H9 (cell line): ENCODE measurements around the gene C21orf58. TPM values are rescaled to one million over a fixed set of nuclear protein-coding genes. Genes with fewer than 3 reads are reported as not detected.

Source experiments
- DNase-seq: peaks from one replicate; pipeline ENCODE4 v3.0.0-alpha.2; 2017
- H2AFZ ChIP-seq: one replicate; pipeline ENCODE4 v1.6.1; 2013; ENCODE audit warnings: mild to moderate bottlenecking, low read length, control low read depth, moderate library complexity
- H2AK5ac ChIP-seq: 2 replicates; pipeline ENCODE4 v1.6.1; 2013; ENCODE audit warnings: low read length, control low read depth, mixed read lengths; ENCODE audit not compliant: insufficient read length
- H2BK120ac ChIP-seq: one replicate; pipeline ENCODE4 v1.6.1; 2013; ENCODE audit warnings: low read depth, mild to moderate bottlenecking, low read length, control low read depth, inconsistent platforms; ENCODE audit not compliant: poor library complexity, severe bottlenecking
- H2BK12ac ChIP-seq: 2 replicates; pipeline ENCODE4 v1.6.1; 2013; ENCODE audit warnings: low read length, control low read depth, mixed read lengths, low read depth; ENCODE audit not compliant: insufficient read length
- H2BK15ac ChIP-seq: 2 replicates; pipeline ENCODE4 v1.6.1; 2013; ENCODE audit warnings: low read depth, low read length, control low read depth
- H2BK20ac ChIP-seq: one replicate; pipeline ENCODE4 v1.6.1; 2013; ENCODE audit warnings: low read depth, mild to moderate bottlenecking, low read length, control low read depth, inconsistent platforms; ENCODE audit not compliant: poor library complexity, severe bottlenecking
- H2BK5ac ChIP-seq: 2 replicates; pipeline ENCODE4 v1.6.1; 2013; ENCODE audit warnings: low read length, control low read depth, mixed read lengths; ENCODE audit not compliant: insufficient read length
- H3K14ac ChIP-seq: 2 replicates; pipeline ENCODE4 v1.6.1; 2013; ENCODE audit warnings: low read length, control low read depth; ENCODE audit not compliant: insufficient read depth
- H3K18ac ChIP-seq: 2 replicates; pipeline ENCODE4 v1.6.1; 2013; ENCODE audit warnings: low read depth, mild to moderate bottlenecking, mixed read lengths, low read length, control low read depth; ENCODE audit not compliant: insufficient read length
- H3K23ac ChIP-seq: 2 replicates; pipeline ENCODE4 v1.6.1; 2013; ENCODE audit warnings: low read length, control low read depth, mixed read lengths, low read depth; ENCODE audit not compliant: insufficient read length
- H3K23me2 ChIP-seq: 2 replicates; pipeline ENCODE4 v1.6.1; 2013; ENCODE audit warnings: low read depth, mild to moderate bottlenecking, mixed read lengths, low read length, control low read depth; ENCODE audit not compliant: insufficient read length, poor library complexity, severe bottlenecking
- H3K27ac ChIP-seq: 2 replicates; pipeline ENCODE4 v1.5.1; 2013; ENCODE audit warnings: low read length, control low read depth, mixed read lengths, low read depth; ENCODE audit not compliant: insufficient read length
- H3K27me3 ChIP-seq: 2 replicates; pipeline ENCODE4 v1.6.1; 2013; ENCODE audit warnings: low read length, control low read depth, inconsistent platforms; ENCODE audit not compliant: insufficient read depth
- H3K4ac ChIP-seq: 2 replicates; pipeline ENCODE4 v1.6.1; 2013; ENCODE audit warnings: low read depth, mild to moderate bottlenecking, control low read depth, inconsistent platforms, low read length, moderate library complexity
- H3K4me1 ChIP-seq: 2 replicates; pipeline ENCODE4 v1.6.1; 2013; ENCODE audit warnings: low read length, control low read depth, inconsistent platforms; ENCODE audit not compliant: insufficient read depth
- H3K4me2 ChIP-seq: 2 replicates; pipeline ENCODE4 v1.6.1; 2013; ENCODE audit warnings: low read length, control low read depth, mixed read lengths; ENCODE audit not compliant: insufficient read length, insufficient read depth
- H3K56ac ChIP-seq: 2 replicates; pipeline ENCODE4 v1.6.1; 2013; ENCODE audit warnings: low read depth, mild to moderate bottlenecking, mixed read lengths, low read length, control low read depth; ENCODE audit not compliant: insufficient read length
- H3K79me1 ChIP-seq: 2 replicates; pipeline ENCODE4 v1.6.1; 2013; ENCODE audit warnings: low read depth, mild to moderate bottlenecking, moderate library complexity, low read length, control low read depth, inconsistent platforms; ENCODE audit not compliant: insufficient read depth, poor library complexity, severe bottlenecking
- H3K79me2 ChIP-seq: 2 replicates; pipeline ENCODE4 v1.6.1; 2013; ENCODE audit warnings: low read length, control low read depth, inconsistent platforms; ENCODE audit not compliant: insufficient read depth
- H3K9ac ChIP-seq: 2 replicates; pipeline ENCODE4 v1.6.1; 2013; ENCODE audit warnings: low read length, control low read depth, mixed read lengths; ENCODE audit not compliant: insufficient read length; ENCODE audit errors: extremely low read depth
- H3K9me3 ChIP-seq: one replicate; pipeline ENCODE4 v1.6.1; 2013; ENCODE audit warnings: low read depth, low read length, inconsistent platforms; ENCODE audit not compliant: control insufficient read depth
- H3T11ph ChIP-seq: one replicate; pipeline ENCODE4 v1.6.1; 2013; ENCODE audit warnings: mild to moderate bottlenecking, low read length, control low read depth, inconsistent platforms
- H4K20me1 ChIP-seq: one replicate; pipeline ENCODE4 v1.6.1; 2013; ENCODE audit not compliant: control insufficient read depth, insufficient read length, insufficient read depth
- H4K5ac ChIP-seq: 2 replicates; pipeline ENCODE4 v1.6.1; 2013; ENCODE audit warnings: low read depth, mild to moderate bottlenecking, mixed read lengths, low read length, control low read depth; ENCODE audit not compliant: insufficient read length
- H4K8ac ChIP-seq: replicated peaks from 2 replicates; pipeline ENCODE4 v1.6.1; 2013; ENCODE audit warnings: low read length, control low read depth, mixed read lengths, low read depth; ENCODE audit not compliant: insufficient read length
- H4K91ac ChIP-seq: 2 replicates; pipeline ENCODE4 v1.6.1; 2013; ENCODE audit warnings: low read depth, mild to moderate bottlenecking, moderate library complexity, mixed read lengths, low read length, control low read depth; ENCODE audit not compliant: insufficient read length
- H3K27ac Mint-ChIP-seq, 3 experiments: 2 replicates in 2 of 3; 3 replicates in 1 of 3; pipeline ENCODE4 v1.8.0; 2020 to 2021; ENCODE audit warnings: mixed read lengths in 3 of 3, mild to moderate bottlenecking in 1 of 3, moderate library complexity in 1 of 3
- H3K27me3 Mint-ChIP-seq: 2 replicates; pipeline ENCODE4 v1.8.0; 2021; ENCODE audit warnings: low read depth, mild to moderate bottlenecking, moderate library complexity, mixed read lengths
- H3K36me3 Mint-ChIP-seq, 3 experiments: 2 replicates in 2 of 3; 3 replicates in 1 of 3; pipeline ENCODE4 v1.8.0; 2020 to 2021; ENCODE audit warnings: low read depth in 3 of 3, mixed read lengths in 3 of 3; ENCODE audit not compliant: insufficient read depth in 1 of 3
- H3K4me1 Mint-ChIP-seq, 2 experiments: 2 replicates each; pipeline ENCODE4 v1.8.0; 2020; ENCODE audit warnings: mixed read lengths in 2 of 2
- H3K4me3 Mint-ChIP-seq, 2 experiments: 2 replicates in 1 of 2; 3 replicates in 1 of 2; pipeline ENCODE4 v1.8.0; 2020 to 2021; ENCODE audit warnings: mild to moderate bottlenecking in 2 of 2, mixed read lengths in 2 of 2, moderate library complexity in 1 of 2
- H3K9me3 Mint-ChIP-seq, 2 experiments: 2 replicates in 1 of 2; 3 replicates in 1 of 2; pipeline ENCODE4 v1.8.0; 2020; ENCODE audit warnings: mild to moderate bottlenecking in 2 of 2, mixed read lengths in 2 of 2, moderate library complexity in 1 of 2
- CTCF ChIP-seq: fragments of 200-600 bp; sonication (generic); conservative IDR thresholded peaks from 3 replicates; pipeline ENCODE4 v1.8.0; 2021; ENCODE audit warnings: antibody characterized with exemption, mild to moderate bottlenecking
- WGBS: extraction: QIAGEN DNeasy Blood & Tissue Kit; methylation state at CpG from one replicate; pipeline ENCODE4 v1.1.7; 2013; ENCODE audit warnings: missing lambda C conversion rate, low lambda C conversion rate, mixed read lengths; ENCODE audit not compliant: insufficient read length; ENCODE audit errors: extremely low coverage; 5-methylcytosine and 5-hydroxymethylcytosine counted together
- total RNA-seq: library from RNA; stranded (reverse); gene quantifications from 2 replicates; pipeline ENCODE4 v1.2.1, GENCODE V29; 2021

Gene C21orf58
- total RNA-seq, 1 experiment from 2014 or later = 17.2 TPM

GRCh38 chr21:46326110-46326703 is 2.5 kb upstream of the C21orf58 start:
- Mint-ChIP-seq H3K4me3 (peak overlapping the region; percentile 11 to 68; a peak in 4 of 5 replicates), H3K27ac (peak overlapping the region in 2 of 3 experiments; percentile 47 to 59; a peak in 4 of 7 replicates), H3K4me1 (peaks cover 22 to 25% of the 10 kb centered on the region in 2 experiments), H3K9me3 (no peaks in the 10 kb centered on the region), H3K27me3 (no peaks in the 10 kb centered on the region), H3K36me3 (peaks cover 34 to 60% (median 56%) of the 10 kb centered on the region in 3 experiments)
- H2BK12ac ChIP-seq = no peak overlapping the region
- peaks cover 15% of the 10 kb centered on the region; the same call in 1 of the 2 replicates for H3K79me2 ChIP-seq
- H3K23ac ChIP-seq = no peak overlapping the region
- WGBS = no CpG with 5 or more reads among the region's 15 CpGs
- no peak overlapping the region for H2BK20ac ChIP-seq
- H3K27me3 ChIP-seq = no peaks in the 10 kb centered on the region
- no peak overlapping the region for H3K9ac ChIP-seq
- no peak overlapping the region for H4K5ac ChIP-seq
- H2BK15ac ChIP-seq = no peak overlapping the region
- H3K4me1 ChIP-seq = peaks cover 6% of the 10 kb centered on the region; the same call in 1 of the 2 replicates
- no peak overlapping the region for H3K14ac ChIP-seq
- peaks cover 2% of the 10 kb centered on the region for H3K79me1 ChIP-seq
- no peak overlapping the region for H3K56ac ChIP-seq
- peak; percentile 32; the same call in 1 of the 3 replicates for TF ChIP-seq CTCF
- no peak overlapping the region for H4K8ac ChIP-seq
- no peak overlapping the region for H2AK5ac ChIP-seq
- H4K91ac ChIP-seq = no peak overlapping the region
- no peak overlapping the region for H3K18ac ChIP-seq
- H3K4me2 ChIP-seq = no peak overlapping the region
- no peak overlapping the region for H2BK5ac ChIP-seq
- H2AFZ ChIP-seq = no peak overlapping the region
- no peak overlapping the region for H3K4ac ChIP-seq
- H4K20me1 ChIP-seq = no peaks in the 10 kb centered on the region
- no peak for DNase-seq
- H3T11ph ChIP-seq = no peak overlapping the region
- no peak overlapping the region for H2BK120ac ChIP-seq
- peaks cover 17% of the 10 kb centered on the region for H3K23me2 ChIP-seq
- no peak overlapping the region for H3K27ac ChIP-seq
- no peaks in the 10 kb centered on the region for H3K9me3 ChIP-seq
